ENCODE measurements around the gene SPG7. TPM values are rescaled to one million over a fixed set of nuclear protein-coding genes. Genes with fewer than 3 reads are reported as not detected.

The SPG7 gene
- total RNA-seq (2022) (82.4 and 92.3 TPM in 2 replicates), Bru-seq, nascent RNA (percentile 67 among the genes with signal in this experiment), BruChase-seq, experiment 1, labeled RNA remaining after a 6-hour chase (percentile 90 among the genes with signal in this experiment), BruChase-seq, experiment 2, labeled RNA remaining after a 2-hour chase (percentile 80 among the genes with signal in this experiment)
- long read RNA-seq, full-length matches to known transcripts, result 75 of 113 reads
- long read RNA-seq, partial matches to known transcripts, result 11 of 113 reads
- long read RNA-seq, other reads (novel, unspliced or antisense), result 27 of 113 reads

- POLR2A ChIA-PET, result interaction anchor here (0.6 to 4.8 kb wide), 38 partner anchors 10 to 770 kb away, joined by 3 to 46 read pairs (median 5); partner anchors contain the start of genes ANKRD11 and ZNF778
- Mint-ChIP-seq H3K27me3 (ENCODE audit: insufficient read depth, unreplicated experiment) (no peaks in the 10 kb centered on the region), H3K36me3 (ENCODE audit: insufficient read depth, unreplicated experiment) (peaks cover 30% of the 10 kb centered on the region), H3K4me3 (ENCODE audit: unreplicated experiment) (peak within 1 kb of the TSS; percentile 77), H3K9me3 (ENCODE audit: unreplicated experiment) (no peaks in the 10 kb centered on the region), H3K27ac (ENCODE audit: low read depth, unreplicated experiment) (peak within 1 kb of the TSS; percentile 59), H3K4me1 (ENCODE audit: insufficient read depth, unreplicated experiment) (peaks cover 15% of the 10 kb centered on the region)
- BruUV-seq (replicated peaks), result TSS peak; percentile 60
- peak; percentile 81 for DNase-seq (ENCODE audit: unreplicated experiment)
- intact Hi-C loops (cut with micrococcal nuclease), result loop anchor here (1.0 to 5.0 kb wide), 4 partner anchors 19 to 267 kb away; no protein-coding TSS in a partner anchor
- CTCF ChIA-PET, result interaction anchor here (0.5 to 1.3 kb wide), 4 partner anchors 17 to 158 kb away, joined by 3 to 5 read pairs (median 4); no protein-coding TSS in a partner anchor
- no peak for TF ChIP-seq CTCF (IDR thresholded peaks at IDR 0.05; ENCODE audit: unreplicated experiment)
Measured at GRCh38 chr16:89507834-89508590, at the start of gene SPG7. TSS of gene SPG7 (plus strand) at chr16:89508403. CDS start at chr16:89508418, 15 bp downstream.

- intact Hi-C loops (cut with micrococcal nuclease), result no loop called here
- ChIA-PET CTCF (interaction anchor here (1.0 to 1.8 kb wide), 3 partner anchors 14 to 18 kb away, joined by 5 to 6 read pairs (median 5); no protein-coding TSS in a partner anchor), POLR2A (interaction anchor here (0.7 to 2.5 kb wide), 19 partner anchors 8 to 162 kb away, joined by 3 to 19 read pairs (median 5); partner anchors contain the start of gene SPG7)
- peaks cover 25% of the 10 kb centered on the region for H3K36me3 Mint-ChIP-seq (ENCODE audit: insufficient read depth, unreplicated experiment)
- H3K27ac Mint-ChIP-seq (ENCODE audit: low read depth, unreplicated experiment), result peak overlapping the region; percentile 83
- no peak for TF ChIP-seq CTCF (IDR thresholded peaks at IDR 0.05; ENCODE audit: unreplicated experiment)
- no peaks in the 10 kb centered on the region for H3K9me3 Mint-ChIP-seq (ENCODE audit: unreplicated experiment)
- H3K4me1 Mint-ChIP-seq (ENCODE audit: insufficient read depth, unreplicated experiment), result peaks cover 23% of the 10 kb centered on the region
- BruUV-seq (replicated peaks), result no TSS peak
- peak; percentile 71 for DNase-seq (ENCODE audit: unreplicated experiment)
- peak overlapping the region; percentile 18 for H3K4me3 Mint-ChIP-seq (ENCODE audit: unreplicated experiment)
- H3K27me3 Mint-ChIP-seq (ENCODE audit: insufficient read depth, unreplicated experiment), result no peaks in the 10 kb centered on the region
Measured at GRCh38 chr16:89458551-89458950, 49.7 kb upstream of the SPG7 start.

- intact Hi-C loops (cut with micrococcal nuclease), result no loop called here
- H3K4me1 Mint-ChIP-seq (ENCODE audit: insufficient read depth, unreplicated experiment), result peaks cover 19% of the 10 kb centered on the region
- ChIA-PET POLR2A (interaction anchor here (0.7 to 2.5 kb wide), 20 partner anchors 8 to 162 kb away, joined by 3 to 19 read pairs (median 5); partner anchors contain the start of gene SPG7), CTCF (interaction anchor here (1.0 to 1.8 kb wide), 3 partner anchors 13 to 18 kb away, joined by 5 to 6 read pairs (median 5); no protein-coding TSS in a partner anchor)
- TSS peak; percentile 88 for BruUV-seq (replicated peaks)
- peak overlapping the region; percentile 18 for H3K4me3 Mint-ChIP-seq (ENCODE audit: unreplicated experiment)
- peak overlapping the region; percentile 83 for H3K27ac Mint-ChIP-seq (ENCODE audit: low read depth, unreplicated experiment)
- H3K9me3 Mint-ChIP-seq (ENCODE audit: unreplicated experiment), result no peaks in the 10 kb centered on the region
- peaks cover 25% of the 10 kb centered on the region for H3K36me3 Mint-ChIP-seq (ENCODE audit: insufficient read depth, unreplicated experiment)
- no peaks in the 10 kb centered on the region for H3K27me3 Mint-ChIP-seq (ENCODE audit: insufficient read depth, unreplicated experiment)
- TF ChIP-seq CTCF (IDR thresholded peaks at IDR 0.05; ENCODE audit: unreplicated experiment), result no peak
- DNase-seq (ENCODE audit: unreplicated experiment), result no peak
Measured at GRCh38 chr16:89458967-89459366, 49.2 kb upstream of the SPG7 start.
